Breast epithelium (tissue), 3 donors: ENCODE data around the gene U2AF2.

ENCODE experiments used
- CTCF ChIP-seq, 3 donors: fragments of 450-650 bp; IDR thresholded peaks; one replicate each; pipeline ENCODE4 v1.5.1; 2016 to 2017; ENCODE audit warnings: antibody characterized with exemption in 3 of 3, mild to moderate bottlenecking in 3 of 3, moderate library complexity in 3 of 3
- POLR2A ChIP-seq: fragments of 450-650 bp; IDR thresholded peaks from one replicate; pipeline ENCODE4 v1.6.1; 2016; ENCODE audit warnings: antibody characterized with exemption, mild to moderate bottlenecking, moderate library complexity
- POLR2AphosphoS5 ChIP-seq, 3 donors: sonication (generic); formaldehyde crosslinking; IDR thresholded peaks; one replicate each; pipeline ENCODE4 v1.6.1; 2017; ENCODE audit warnings: antibody characterized with exemption in 3 of 3

- TF ChIP-seq CTCF (IDR thresholded peaks at IDR 0.05) (no peak), POLR2A (no peak), POLR2AphosphoS5 (IDR thresholded peaks at IDR 0.05) (no peak)
Observed at GRCh38 chr19:55690769-55691545, 36.1 kb downstream of the U2AF2 start.
